ENCODE measurements around the gene GTF3A.

DNA sequence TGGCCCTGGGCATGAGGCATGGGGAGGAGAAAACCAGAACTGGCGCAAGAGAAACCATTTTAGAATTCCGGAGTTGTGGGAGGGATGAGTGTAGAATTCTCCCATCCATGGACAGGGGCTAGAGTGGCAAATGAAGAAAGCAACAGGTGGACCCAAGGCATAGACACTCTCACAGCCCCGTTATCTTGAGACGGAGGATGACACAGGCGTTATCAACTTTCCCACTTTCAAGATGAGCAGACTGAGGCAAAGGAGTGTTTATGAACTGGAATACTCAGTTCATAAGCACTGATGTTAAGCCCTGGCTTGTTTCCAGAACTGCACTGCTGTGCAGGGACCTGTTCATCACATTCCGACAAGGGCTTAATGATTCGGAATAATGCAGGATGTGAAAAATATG is 1.1 kb upstream of the GTF3A start:
- TF ChIP-seq, protein P1, sequence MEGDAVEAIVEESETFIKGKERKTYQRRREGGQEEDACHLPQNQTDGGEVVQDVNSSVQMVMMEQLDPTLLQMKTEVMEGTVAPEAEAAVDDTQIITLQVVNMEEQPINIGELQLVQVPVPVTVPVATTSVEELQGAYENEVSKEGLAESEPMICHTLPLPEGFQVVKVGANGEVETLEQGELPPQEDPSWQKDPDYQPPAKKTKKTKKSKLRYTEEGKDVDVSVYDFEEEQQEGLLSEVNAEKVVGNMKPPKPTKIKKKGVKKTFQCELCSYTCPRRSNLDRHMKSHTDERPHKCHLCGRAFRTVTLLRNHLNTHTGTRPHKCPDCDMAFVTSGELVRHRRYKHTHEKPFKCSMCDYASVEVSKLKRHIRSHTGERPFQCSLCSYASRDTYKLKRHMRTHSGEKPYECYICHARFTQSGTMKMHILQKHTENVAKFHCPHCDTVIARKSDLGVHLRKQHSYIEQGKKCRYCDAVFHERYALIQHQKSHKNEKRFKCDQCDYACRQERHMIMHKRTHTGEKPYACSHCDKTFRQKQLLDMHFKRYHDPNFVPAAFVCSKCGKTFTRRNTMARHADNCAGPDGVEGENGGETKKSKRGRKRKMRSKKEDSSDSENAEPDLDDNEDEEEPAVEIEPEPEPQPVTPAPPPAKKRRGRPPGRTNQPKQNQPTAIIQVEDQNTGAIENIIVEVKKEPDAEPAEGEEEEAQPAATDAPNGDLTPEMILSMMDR (IDR thresholded peaks at IDR 0.05) = no peak
- TF ChIP-seq EP300 (IDR thresholded peaks at IDR 0.05) = no peak

All from stomach (tissue), 4 donors.